WTC11 (cell line): Measurements from ENCODE around the gene ZNF598. TPM values are rescaled to one million over a fixed set of nuclear protein-coding genes. Genes with fewer than 3 reads are reported as not detected.
A peak's percentile ranks its signal among the peaks of the same experiment; 100 is the strongest.

Experiments used
- ATF3 ChIP-seq: sonication (generic); formaldehyde crosslinking; conservative IDR thresholded peaks from 2 replicates; pipeline ENCODE4 v1.8.1; 2022; ENCODE audit warnings: mild to moderate bottlenecking, missing genetic modification reagents
- ATF6 ChIP-seq: sonication (generic); formaldehyde crosslinking; IDR thresholded peaks from 2 replicates; pipeline ENCODE4 v1.8.1; 2023; ENCODE audit warnings: mild to moderate bottlenecking, missing genetic modification reagents
- ETV6 ChIP-seq: sonication (generic); formaldehyde crosslinking; IDR thresholded peaks from 2 replicates; pipeline ENCODE4 v1.8.1; 2022; ENCODE audit warnings: mild to moderate bottlenecking, missing genetic modification reagents
- FOXK1 ChIP-seq: sonication (generic); formaldehyde crosslinking; IDR thresholded peaks from 2 replicates; pipeline ENCODE4 v1.8.0; 2022; ENCODE audit warnings: mild to moderate bottlenecking, moderate library complexity, missing genetic modification reagents
- HMGXB4 ChIP-seq: sonication (generic); formaldehyde crosslinking; IDR thresholded peaks from 2 replicates; pipeline ENCODE4 v1.8.1; 2023; ENCODE audit warnings: mild to moderate bottlenecking, moderate library complexity, missing genetic modification reagents
- IRF2 ChIP-seq: sonication (generic); formaldehyde crosslinking; IDR thresholded peaks from 2 replicates; pipeline ENCODE4 v1.8.0; 2022; ENCODE audit warnings: low read depth, missing genetic modification reagents, borderline replicate concordance
- TCF7 ChIP-seq: sonication (generic); formaldehyde crosslinking; IDR thresholded peaks from 2 replicates; pipeline ENCODE4 v1.8.0; 2022; ENCODE audit warnings: mild to moderate bottlenecking, low read depth, missing genetic modification reagents, moderate library complexity
- TP53 ChIP-seq: sonication (generic); formaldehyde crosslinking; IDR thresholded peaks from 2 replicates; pipeline ENCODE4 v1.8.1; 2023; ENCODE audit warnings: mild to moderate bottlenecking, missing genetic modification reagents
- ZNF281 ChIP-seq: sonication (generic); formaldehyde crosslinking; IDR thresholded peaks from 2 replicates; pipeline ENCODE4 v1.8.0; 2023; ENCODE audit warnings: mild to moderate bottlenecking, missing genetic modification reagents
- ZNF416 ChIP-seq: fragments of 250-450 bp; sonication (Bioruptor Pico); IDR thresholded peaks from 2 replicates; pipeline ENCODE4 v1.9.0; 2021; ENCODE audit warnings: mild to moderate bottlenecking, inconsistent platforms
- ZNF425 ChIP-seq: fragments of 250-450 bp; sonication (Bioruptor Pico); conservative IDR thresholded peaks from 2 replicates; pipeline ENCODE4 v1.9.0; 2021; ENCODE audit warnings: mild to moderate bottlenecking
- total RNA-seq: library from RNA; stranded (reverse); gene quantifications from 3 replicates; pipeline ENCODE4 v1.2.3, GENCODE V29; 2021
- TF ChIP-seq, protein P1 (sequence below): sonication (generic); formaldehyde crosslinking; IDR thresholded peaks from 2 replicates; pipeline ENCODE4 v1.8.0; 2023; ENCODE audit warnings: missing genetic modification reagents, mild to moderate bottlenecking, borderline replicate concordance
- TF ChIP-seq, protein P2 (sequence below): sonication (generic); formaldehyde crosslinking; conservative IDR thresholded peaks from 2 replicates; pipeline ENCODE4 v1.8.1; 2023; ENCODE audit warnings: mild to moderate bottlenecking, low read depth, missing genetic modification reagents, moderate library complexity
- TF ChIP-seq, protein P3 (sequence below): sonication (generic); formaldehyde crosslinking; IDR thresholded peaks from 2 replicates; pipeline ENCODE4 v1.8.1; 2023; ENCODE audit warnings: mild to moderate bottlenecking, missing genetic modification reagents, moderate library complexity
- TF ChIP-seq, protein P4 (sequence below): sonication (generic); formaldehyde crosslinking; IDR thresholded peaks from 2 replicates; pipeline ENCODE4 v1.8.0; 2023; ENCODE audit warnings: missing genetic modification reagents

ZNF598 gene
- total RNA-seq, 1 experiment from 2014 or later: 66.4 TPM

GRCh38 chr16:1961651-1962067 lies 48.0 kb downstream of the ZNF598 start (continued):
- TF ChIP-seq ATF6 (CRISPR knock-in tag) (no peak), IRF2 (CRISPR knock-in tag) (no peak), ZNF416 (no peak), TP53 (CRISPR knock-in tag) (no peak), ZNF425 (CRISPR knock-in tag) (peak; percentile 51; the same call in 1 of the 2 replicates), ZNF281 (0 out of 2 replicates have a peak, but pooled peaks have one; percentile 46), TCF7 (CRISPR knock-in tag) (no peak), ETV6 (CRISPR knock-in tag) (no peak), ATF3 (CRISPR knock-in tag) (no peak), FOXK1 (CRISPR knock-in tag) (no peak), HMGXB4 (CRISPR knock-in tag) (no peak)
- TF ChIP-seq, protein P1, sequence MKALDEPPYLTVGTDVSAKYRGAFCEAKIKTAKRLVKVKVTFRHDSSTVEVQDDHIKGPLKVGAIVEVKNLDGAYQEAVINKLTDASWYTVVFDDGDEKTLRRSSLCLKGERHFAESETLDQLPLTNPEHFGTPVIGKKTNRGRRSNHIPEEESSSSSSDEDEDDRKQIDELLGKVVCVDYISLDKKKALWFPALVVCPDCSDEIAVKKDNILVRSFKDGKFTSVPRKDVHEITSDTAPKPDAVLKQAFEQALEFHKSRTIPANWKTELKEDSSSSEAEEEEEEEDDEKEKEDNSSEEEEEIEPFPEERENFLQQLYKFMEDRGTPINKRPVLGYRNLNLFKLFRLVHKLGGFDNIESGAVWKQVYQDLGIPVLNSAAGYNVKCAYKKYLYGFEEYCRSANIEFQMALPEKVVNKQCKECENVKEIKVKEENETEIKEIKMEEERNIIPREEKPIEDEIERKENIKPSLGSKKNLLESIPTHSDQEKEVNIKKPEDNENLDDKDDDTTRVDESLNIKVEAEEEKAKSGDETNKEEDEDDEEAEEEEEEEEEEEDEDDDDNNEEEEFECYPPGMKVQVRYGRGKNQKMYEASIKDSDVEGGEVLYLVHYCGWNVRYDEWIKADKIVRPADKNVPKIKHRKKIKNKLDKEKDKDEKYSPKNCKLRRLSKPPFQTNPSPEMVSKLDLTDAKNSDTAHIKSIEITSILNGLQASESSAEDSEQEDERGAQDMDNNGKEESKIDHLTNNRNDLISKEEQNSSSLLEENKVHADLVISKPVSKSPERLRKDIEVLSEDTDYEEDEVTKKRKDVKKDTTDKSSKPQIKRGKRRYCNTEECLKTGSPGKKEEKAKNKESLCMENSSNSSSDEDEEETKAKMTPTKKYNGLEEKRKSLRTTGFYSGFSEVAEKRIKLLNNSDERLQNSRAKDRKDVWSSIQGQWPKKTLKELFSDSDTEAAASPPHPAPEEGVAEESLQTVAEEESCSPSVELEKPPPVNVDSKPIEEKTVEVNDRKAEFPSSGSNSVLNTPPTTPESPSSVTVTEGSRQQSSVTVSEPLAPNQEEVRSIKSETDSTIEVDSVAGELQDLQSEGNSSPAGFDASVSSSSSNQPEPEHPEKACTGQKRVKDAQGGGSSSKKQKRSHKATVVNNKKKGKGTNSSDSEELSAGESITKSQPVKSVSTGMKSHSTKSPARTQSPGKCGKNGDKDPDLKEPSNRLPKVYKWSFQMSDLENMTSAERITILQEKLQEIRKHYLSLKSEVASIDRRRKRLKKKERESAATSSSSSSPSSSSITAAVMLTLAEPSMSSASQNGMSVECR: no peak
- TF ChIP-seq, protein P2, sequence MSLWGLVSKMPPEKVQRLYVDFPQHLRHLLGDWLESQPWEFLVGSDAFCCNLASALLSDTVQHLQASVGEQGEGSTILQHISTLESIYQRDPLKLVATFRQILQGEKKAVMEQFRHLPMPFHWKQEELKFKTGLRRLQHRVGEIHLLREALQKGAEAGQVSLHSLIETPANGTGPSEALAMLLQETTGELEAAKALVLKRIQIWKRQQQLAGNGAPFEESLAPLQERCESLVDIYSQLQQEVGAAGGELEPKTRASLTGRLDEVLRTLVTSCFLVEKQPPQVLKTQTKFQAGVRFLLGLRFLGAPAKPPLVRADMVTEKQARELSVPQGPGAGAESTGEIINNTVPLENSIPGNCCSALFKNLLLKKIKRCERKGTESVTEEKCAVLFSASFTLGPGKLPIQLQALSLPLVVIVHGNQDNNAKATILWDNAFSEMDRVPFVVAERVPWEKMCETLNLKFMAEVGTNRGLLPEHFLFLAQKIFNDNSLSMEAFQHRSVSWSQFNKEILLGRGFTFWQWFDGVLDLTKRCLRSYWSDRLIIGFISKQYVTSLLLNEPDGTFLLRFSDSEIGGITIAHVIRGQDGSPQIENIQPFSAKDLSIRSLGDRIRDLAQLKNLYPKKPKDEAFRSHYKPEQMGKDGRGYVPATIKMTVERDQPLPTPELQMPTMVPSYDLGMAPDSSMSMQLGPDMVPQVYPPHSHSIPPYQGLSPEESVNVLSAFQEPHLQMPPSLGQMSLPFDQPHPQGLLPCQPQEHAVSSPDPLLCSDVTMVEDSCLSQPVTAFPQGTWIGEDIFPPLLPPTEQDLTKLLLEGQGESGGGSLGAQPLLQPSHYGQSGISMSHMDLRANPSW (CRISPR knock-in tag): no peak
- TF ChIP-seq, protein P3, sequence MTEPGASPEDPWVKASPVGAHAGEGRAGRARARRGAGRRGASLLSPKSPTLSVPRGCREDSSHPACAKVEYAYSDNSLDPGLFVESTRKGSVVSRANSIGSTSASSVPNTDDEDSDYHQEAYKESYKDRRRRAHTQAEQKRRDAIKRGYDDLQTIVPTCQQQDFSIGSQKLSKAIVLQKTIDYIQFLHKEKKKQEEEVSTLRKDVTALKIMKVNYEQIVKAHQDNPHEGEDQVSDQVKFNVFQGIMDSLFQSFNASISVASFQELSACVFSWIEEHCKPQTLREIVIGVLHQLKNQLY (CRISPR knock-in tag): no peak
- TF ChIP-seq, protein P4, sequence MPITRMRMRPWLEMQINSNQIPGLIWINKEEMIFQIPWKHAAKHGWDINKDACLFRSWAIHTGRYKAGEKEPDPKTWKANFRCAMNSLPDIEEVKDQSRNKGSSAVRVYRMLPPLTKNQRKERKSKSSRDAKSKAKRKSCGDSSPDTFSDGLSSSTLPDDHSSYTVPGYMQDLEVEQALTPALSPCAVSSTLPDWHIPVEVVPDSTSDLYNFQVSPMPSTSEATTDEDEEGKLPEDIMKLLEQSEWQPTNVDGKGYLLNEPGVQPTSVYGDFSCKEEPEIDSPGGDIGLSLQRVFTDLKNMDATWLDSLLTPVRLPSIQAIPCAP (CRISPR knock-in tag): peak; percentile 51; the same call in 1 of the 2 replicates
